ENCODE data around the gene TSFM.
"Not testable (repeated sequence)": the region's sequence is repeated elsewhere in the genome, so short reads cannot be mapped to it uniquely, and the experiment has no call there.

TSFM gene

GRCh38 chr12:57816001-57816854 lies 33.6 kb downstream of the TSFM start:
- no peak for ATAC-seq

- no peak for ATAC-seq
These were observed 34.2 kb downstream of the TSFM start for GRCh38 chr12:57816855-57817151.

DNA sequence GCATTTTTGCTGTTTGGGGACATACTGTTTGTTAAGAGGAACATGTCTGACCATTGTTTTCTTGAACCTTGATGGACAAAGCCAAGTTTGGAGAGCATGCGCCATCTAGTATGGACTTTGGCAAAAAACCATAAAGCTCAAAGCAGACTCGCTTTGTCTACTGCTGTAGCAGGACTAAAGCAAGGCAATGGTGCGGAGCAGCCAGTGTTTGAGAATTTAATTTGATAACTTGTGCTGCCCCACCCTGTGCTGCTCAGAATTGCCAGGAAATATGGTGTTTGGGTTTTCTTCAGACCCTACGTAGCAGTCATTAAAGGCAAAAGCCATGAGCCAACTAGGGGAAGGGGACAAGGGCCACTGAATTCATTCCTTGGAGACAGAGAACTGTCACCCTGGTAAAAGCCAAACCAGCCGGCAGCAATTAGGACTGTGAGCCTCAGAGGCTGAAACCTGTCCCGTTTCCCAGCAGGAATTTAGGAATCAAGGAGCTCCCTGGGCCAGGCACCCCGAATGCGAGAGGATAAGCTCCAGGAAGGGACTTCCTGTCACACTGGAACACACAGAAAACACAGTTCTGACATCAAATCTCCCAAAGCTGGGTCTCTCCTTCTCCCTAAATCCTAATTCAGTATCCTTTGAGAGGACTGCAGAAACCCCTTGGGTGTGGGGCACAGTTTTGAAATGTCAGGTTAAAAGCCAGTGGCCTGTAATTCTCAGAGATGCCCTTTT lies 34.8 kb downstream of the TSFM start:
- ATAC-seq = no peak

DNA sequence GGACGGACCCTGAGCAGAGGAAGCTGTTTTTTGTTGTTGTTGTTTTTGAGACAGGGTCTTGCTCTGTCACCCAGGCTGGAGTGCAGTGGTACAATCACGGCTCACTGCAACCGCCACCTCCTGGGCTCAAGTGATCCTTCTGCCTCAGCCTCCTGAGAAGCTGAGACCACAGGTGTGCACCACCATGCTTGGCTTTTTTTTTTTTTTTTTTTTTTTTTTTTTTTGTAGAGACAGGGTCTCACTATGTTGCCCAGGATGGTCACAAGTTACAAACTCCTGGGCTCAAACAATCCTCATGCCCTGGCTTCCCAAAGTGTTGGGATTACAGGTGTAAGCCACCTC lies 35.4 kb downstream of the TSFM start:
- not testable (repeated sequence) for ATAC-seq

- ATAC-seq = not testable (repeated sequence)
These were observed 37.5 kb downstream of the TSFM start for GRCh38 chr12:57820119-57820518.

DNA sequence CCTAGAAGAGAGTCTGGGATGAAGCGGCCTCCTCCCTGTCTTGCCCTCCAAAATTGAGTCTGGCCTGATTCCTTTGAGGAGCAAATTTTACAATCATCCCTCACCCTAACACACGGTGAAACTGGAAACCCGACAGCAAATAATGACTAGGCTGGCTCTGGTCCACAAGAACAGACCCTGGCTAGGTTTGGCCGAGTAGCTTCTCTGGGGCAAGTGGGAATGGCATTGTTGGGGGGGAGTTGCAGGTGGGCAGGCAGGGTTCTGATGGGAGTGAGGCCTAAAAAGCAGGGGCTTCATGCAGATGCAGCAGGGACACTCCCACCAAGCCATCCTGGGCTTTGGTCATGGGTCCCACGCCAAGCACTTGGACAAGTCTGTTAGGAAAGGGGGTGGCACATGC lies 38.4 kb downstream of the TSFM start:
- ATAC-seq = not testable (repeated sequence)

GRCh38 chr12:57821474-57822214 lies 39.1 kb downstream of the TSFM start:
- no peak for ATAC-seq

DNA sequence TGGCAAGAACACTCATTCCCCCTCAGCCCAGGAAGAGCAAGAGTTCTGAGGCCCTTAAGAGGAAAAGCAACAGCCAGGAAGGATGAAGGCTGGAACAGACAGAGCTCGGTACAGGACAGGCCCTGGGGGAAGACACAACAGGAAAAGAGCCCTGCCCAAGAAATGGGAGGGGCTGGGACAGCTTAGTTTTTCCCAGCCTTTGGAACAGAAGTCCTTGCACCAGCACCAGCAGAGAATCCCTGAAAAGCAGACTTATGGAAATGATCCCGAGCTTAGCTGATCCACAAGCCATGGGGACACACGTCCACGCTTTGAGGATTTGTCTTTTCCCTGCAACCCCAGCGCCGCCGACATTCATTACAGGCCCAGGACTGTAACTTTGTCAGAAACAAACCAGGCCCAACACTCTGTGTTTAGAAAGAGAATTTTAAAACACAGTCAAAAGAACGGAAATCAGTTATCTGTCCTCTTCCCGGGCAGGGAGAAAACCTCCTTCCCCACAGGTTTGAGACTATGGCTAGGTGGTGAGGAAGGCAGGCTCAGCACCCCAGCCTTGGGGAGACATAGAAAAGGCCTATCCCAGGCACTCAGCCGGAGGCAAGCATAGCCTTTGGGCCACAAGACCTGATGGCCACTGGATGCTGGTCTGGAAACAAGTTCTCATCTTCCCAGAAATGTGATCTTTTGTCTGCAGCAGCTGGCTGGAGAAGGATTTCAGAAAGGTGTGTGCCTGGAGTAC lies 40.0 kb downstream of the TSFM start:
- no peak for ATAC-seq

DNA sequence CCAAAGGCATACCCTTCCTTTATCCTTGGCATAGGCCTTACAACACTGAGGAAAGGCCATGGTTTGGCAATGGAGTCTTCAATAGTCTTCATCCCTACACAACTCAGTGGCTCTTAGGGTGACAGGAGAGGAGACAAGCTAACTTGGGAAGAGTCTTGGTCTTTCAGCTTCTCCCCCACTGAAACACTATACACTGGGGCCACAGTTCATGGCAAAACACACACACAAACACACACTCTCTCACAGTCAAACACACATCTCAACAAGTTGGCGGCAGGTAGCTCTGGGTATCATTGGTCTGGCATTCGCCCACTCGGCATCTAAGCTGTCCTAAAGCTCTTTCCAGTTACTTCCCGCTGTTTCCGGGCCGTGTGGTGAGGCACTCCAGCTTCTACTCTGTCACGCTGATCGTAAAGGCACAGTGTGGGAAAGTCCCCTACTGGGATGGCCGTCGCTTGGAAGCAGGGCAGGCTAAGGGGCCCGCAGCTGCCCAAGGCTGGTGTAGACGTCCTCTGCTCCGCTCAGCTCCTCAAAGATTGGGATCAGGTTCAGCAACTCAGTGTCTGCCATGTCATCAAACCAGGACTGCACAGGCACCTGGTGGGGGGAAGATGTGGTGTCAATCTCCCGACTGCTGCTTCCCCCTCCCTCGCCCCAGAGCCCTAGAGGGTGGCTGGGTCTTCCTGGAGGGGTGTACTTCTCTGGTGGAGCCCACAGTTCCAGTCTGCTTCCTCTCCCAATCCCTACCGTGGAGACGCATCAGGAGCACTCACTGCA lies 40.7 kb downstream of the TSFM start:
- no peak for ATAC-seq

GRCh38 chr12:57823908-57824640 lies 41.5 kb downstream of the TSFM start:
- ATAC-seq = no peak

DNA sequence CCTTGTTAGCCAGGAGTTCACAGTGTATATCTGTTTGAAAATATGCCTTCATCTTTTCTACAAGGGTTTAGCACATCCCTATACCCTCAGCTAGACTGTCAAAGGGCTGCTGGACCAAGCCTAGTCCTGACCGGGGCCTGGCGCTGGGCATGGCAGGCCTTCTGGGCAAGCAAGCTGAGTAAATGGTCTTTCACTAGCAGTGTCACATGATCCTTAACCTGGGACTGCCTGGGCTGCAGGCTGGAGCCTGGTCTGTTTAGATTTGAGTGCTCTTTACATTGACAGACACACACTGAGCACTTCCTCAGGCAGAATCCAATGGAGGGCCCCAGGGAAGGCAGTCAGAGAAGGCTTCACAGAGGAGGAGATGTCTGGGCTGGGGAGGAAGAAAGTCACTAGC lies 42.9 kb downstream of the TSFM start:
- ATAC-seq = no peak

DNA sequence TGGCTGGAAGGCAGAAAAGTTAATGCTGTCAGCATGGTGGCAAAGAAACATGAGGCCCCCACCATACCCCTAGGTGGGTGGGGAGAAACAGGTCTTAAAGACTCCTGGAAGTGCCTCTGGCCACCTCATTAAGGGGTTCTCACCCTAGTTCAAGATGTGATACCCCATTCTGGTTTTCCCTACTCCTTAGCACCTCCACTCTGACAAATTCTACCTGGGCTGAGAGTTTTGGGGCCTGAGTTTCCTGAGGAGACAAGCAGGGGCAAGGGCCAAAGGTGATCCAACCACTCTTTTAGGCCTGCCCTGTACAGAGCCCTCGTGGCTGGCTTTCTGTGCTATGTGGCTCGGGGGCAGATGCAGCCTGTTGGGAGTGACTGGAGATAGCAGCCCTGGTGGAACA lies 43.8 kb downstream of the TSFM start:
- ATAC-seq = no peak

DNA sequence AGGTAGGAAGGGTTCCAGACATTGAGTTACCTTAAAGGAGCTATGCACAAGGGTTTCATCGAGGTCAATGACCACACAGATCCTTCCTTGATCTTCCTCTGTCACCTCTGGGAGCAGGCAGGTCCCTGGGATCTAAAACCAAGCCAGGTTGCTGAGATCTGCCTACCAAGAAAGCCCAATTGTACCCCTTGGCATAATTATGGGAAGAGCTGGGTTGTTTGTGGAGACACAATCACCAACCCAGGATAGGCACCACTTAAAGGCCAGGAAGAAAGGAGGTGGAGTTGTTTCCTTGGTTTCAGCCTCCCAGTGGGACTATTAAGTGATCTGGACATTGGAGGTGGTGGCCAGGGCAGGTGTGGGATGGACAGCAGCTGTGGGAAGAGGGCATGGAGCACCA lies 44.4 kb downstream of the TSFM start:
- ATAC-seq = no peak

GRCh38 chr12:57829025-57829777 lies 46.6 kb downstream of the TSFM start:
- ATAC-seq = no peak

GRCh38 chr12:57830393-57830792 lies 47.8 kb downstream of the TSFM start:
- ATAC-seq = no peak

- no peak for ATAC-seq
These were observed 50.4 kb downstream of the TSFM start for GRCh38 chr12:57832966-57833365.

GRCh38 chr12:57833672-57834071 lies 51.1 kb downstream of the TSFM start:
- no peak for ATAC-seq

- ATAC-seq = no peak
These were observed 51.7 kb downstream of the TSFM start for GRCh38 chr12:57834086-57834876.

GRCh38 chr12:57835366-57836288 lies 53.0 kb downstream of the TSFM start:
- ATAC-seq = no peak

Data from activated CD4-positive, CD25-positive, alpha-beta regulatory T cell treated with anti-CD3 and anti-CD28 coated beads, Interleukin-2, amount 50 U/mL, for 24 hours (primary cell).